ENCODE data around the gene POM121.
"Not testable (repeated sequence)": the region's sequence is repeated elsewhere in the genome, so short reads cannot be mapped to it uniquely, and the experiment has no call there.

Gene POM121

GRCh38 chr7:72953901-72954562 lies 29.1 kb downstream of the POM121 start:
- H3K4me3 ChIP-seq (ENCODE audit: low read depth, low read length) = peak overlapping the region; percentile 41
- not testable (repeated sequence) for H3K36me3 ChIP-seq (ENCODE audit: control insufficient read depth, insufficient read depth, low read length); H3K27me3 ChIP-seq (ENCODE audit: control insufficient read depth, insufficient read depth, low read length); H3K9ac ChIP-seq (ENCODE audit: low read depth, low read length); H3K9me3 ChIP-seq (ENCODE audit: control insufficient read depth, insufficient read depth, low read length); H3K4me1 ChIP-seq (ENCODE audit: control insufficient read depth, insufficient read depth, low read length)

DNA sequence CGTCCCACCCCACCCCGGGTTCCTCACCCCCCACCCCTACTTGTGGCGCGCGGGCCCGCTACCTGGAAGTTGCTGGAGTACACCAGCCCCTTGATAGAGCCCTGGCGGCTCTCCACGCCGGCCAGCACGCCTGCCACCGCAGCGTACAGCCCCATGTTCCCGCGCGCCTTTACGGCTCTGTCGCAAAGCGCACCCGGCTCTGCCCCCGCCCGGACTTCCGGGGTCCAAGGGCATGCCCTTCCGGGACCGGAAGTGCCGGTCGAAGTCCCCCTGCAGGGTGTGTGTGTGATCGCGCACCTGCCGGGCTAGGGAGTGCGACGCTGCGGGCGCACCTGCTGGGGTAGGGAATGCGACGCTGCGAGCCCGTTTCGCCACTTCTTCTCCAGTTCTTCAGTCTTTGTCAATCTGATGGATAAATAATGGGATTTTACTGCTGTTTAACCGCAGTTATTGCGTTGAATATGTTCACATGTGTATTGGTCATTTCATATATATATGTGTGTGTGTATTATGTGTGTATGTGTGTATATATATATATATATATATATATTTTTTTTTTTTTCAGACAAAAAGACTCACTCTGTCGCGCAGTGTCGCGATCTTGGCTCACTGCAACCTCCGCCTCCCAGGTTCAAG lies 29.8 kb downstream of the POM121 start:
- H3K9ac ChIP-seq (ENCODE audit: low read depth, low read length); H3K4me1 ChIP-seq (ENCODE audit: control insufficient read depth, insufficient read depth, low read length); H3K9me3 ChIP-seq (ENCODE audit: control insufficient read depth, insufficient read depth, low read length); H3K4me3 ChIP-seq (ENCODE audit: low read depth, low read length); H3K36me3 ChIP-seq (ENCODE audit: control insufficient read depth, insufficient read depth, low read length); H3K27me3 ChIP-seq (ENCODE audit: control insufficient read depth, insufficient read depth, low read length): not testable (repeated sequence)

DNA sequence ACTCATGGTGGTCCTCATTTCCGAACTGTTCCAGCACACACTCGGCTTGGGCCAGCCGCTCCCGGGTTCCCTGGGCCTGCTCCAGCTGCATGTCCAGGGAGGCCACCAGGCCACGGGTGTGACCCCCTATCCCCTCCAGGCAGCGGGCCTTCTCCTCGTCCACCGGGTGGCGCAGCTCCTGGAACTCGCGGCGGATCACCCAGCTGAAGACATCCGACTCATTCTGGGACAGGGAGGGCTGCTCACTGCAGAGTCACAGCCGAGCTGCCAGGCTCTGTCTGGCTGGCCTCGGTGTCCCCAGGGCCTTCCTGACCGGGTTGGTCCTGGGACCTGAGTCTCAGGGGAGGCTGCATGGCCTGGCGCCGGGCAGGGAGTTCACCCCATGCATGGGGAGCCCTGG lies 35.1 kb downstream of the POM121 start:
- H3K9me3 ChIP-seq (ENCODE audit: control insufficient read depth, insufficient read depth, low read length); H3K4me1 ChIP-seq (ENCODE audit: control insufficient read depth, insufficient read depth, low read length); H3K9ac ChIP-seq (ENCODE audit: low read depth, low read length); H3K27me3 ChIP-seq (ENCODE audit: control insufficient read depth, insufficient read depth, low read length); H3K36me3 ChIP-seq (ENCODE audit: control insufficient read depth, insufficient read depth, low read length); H3K4me3 ChIP-seq (ENCODE audit: low read depth, low read length): not testable (repeated sequence)

DNA sequence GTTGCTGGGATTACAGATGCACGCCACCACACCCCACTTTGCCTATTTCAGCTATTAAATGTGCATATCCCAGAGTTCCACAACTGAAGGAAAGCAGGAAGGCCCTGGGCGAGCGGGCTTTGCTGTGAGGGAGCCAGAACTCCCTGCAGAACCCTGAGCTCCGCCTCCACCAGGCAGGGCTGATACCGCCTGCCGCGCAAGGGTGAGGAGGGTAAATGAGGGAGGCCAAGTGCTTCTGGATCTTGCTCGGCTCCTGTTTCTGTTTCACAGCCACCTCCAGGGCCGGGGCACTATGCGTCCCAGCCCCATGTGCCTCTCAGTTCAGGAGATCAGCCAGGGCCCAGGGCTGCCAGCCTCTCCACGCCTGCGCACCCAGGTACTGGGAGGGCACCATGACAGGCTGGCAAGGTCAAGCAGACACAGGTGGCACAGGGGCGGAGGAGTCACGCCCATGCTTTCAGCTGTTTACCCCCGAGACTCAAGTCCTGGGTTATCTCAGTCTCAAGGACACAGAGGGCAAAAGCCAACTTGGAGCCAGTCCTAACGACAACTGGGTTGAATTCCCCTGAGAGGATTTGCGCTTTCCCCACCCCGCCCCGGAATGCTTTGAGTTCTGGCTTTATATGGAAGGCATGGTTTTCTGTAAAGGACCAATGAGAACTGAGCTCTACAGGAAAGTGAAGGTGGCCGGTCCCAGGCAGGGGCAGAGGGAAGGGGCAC lies 35.9 kb downstream of the POM121 start:
- not testable (repeated sequence) for H3K4me1 ChIP-seq (ENCODE audit: control insufficient read depth, insufficient read depth, low read length); H3K27me3 ChIP-seq (ENCODE audit: control insufficient read depth, insufficient read depth, low read length); H3K36me3 ChIP-seq (ENCODE audit: control insufficient read depth, insufficient read depth, low read length); H3K4me3 ChIP-seq (ENCODE audit: low read depth, low read length); H3K9me3 ChIP-seq (ENCODE audit: control insufficient read depth, insufficient read depth, low read length); H3K9ac ChIP-seq (ENCODE audit: low read depth, low read length)

DNA sequence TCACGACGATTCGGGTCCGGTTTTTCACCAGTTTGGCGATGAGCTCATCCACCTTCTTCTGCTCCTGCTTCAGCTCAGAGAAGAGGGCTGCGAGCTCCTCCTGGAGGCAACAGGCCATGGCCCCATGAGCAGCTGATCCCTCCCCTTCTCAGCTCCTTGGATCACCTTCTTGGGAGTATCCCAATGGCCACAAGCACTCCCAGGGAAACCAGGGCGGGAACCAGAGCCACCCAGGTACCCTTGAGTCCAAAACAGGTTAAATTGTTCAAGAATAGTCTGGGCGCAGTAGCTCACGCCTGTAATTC lies 36.4 kb downstream of the POM121 start:
- not testable (repeated sequence) for H3K9me3 ChIP-seq (ENCODE audit: control insufficient read depth, insufficient read depth, low read length); H3K27me3 ChIP-seq (ENCODE audit: control insufficient read depth, insufficient read depth, low read length); H3K4me1 ChIP-seq (ENCODE audit: control insufficient read depth, insufficient read depth, low read length); H3K9ac ChIP-seq (ENCODE audit: low read depth, low read length); H3K4me3 ChIP-seq (ENCODE audit: low read depth, low read length); H3K36me3 ChIP-seq (ENCODE audit: control insufficient read depth, insufficient read depth, low read length)

DNA sequence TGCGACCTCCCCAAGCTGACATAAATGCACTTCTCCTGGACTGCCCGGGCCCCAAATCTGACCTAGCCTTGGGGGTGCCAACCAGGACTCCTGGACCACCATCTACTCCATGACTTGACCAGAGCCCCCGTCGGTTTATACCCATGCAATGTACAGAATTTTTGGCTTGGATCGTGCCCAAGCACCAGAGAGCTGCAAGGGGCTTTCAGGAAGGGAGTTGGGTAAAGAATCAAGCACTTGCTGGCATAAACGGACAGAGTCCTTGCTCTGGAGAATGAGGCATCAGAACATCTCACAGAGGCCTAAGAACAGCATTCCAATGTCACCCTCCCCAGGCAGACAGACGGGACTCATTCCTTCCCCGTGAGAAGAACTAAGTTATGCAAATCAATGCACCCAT lies 38.2 kb downstream of the POM121 start:
- H3K9ac ChIP-seq (ENCODE audit: low read depth, low read length); H3K4me1 ChIP-seq (ENCODE audit: control insufficient read depth, insufficient read depth, low read length); H3K36me3 ChIP-seq (ENCODE audit: control insufficient read depth, insufficient read depth, low read length); H3K4me3 ChIP-seq (ENCODE audit: low read depth, low read length); H3K27me3 ChIP-seq (ENCODE audit: control insufficient read depth, insufficient read depth, low read length); H3K9me3 ChIP-seq (ENCODE audit: control insufficient read depth, insufficient read depth, low read length): not testable (repeated sequence)

- not testable (repeated sequence) for H3K27me3 ChIP-seq (ENCODE audit: control insufficient read depth, insufficient read depth, low read length); H3K4me1 ChIP-seq (ENCODE audit: control insufficient read depth, insufficient read depth, low read length); H3K36me3 ChIP-seq (ENCODE audit: control insufficient read depth, insufficient read depth, low read length); H3K9me3 ChIP-seq (ENCODE audit: control insufficient read depth, insufficient read depth, low read length); H3K9ac ChIP-seq (ENCODE audit: low read depth, low read length); H3K4me3 ChIP-seq (ENCODE audit: low read depth, low read length)
These were observed 40.5 kb downstream of the POM121 start for GRCh38 chr7:72965186-72965975.

DNA sequence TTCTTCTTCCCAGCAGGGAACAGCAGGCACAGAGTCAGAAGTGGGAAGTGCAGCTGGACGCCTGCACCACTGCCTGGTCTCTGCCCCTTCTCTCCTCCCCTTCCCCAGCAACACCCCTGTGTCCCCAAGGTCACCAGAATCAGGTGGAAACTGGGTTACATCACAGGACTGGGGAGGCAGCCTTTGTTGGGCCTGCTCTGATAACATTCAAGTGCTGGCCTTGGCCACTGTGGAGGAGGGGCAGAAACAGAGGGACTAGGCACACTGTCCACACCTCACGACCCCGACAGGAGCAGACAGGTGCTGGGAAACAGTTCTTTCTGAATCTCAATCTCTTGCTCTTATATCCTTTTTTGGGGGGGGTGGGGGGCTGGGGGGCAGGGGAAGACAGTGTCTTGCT lies 42.0 kb downstream of the POM121 start:
- H3K9ac ChIP-seq (ENCODE audit: low read depth, low read length); H3K27me3 ChIP-seq (ENCODE audit: control insufficient read depth, insufficient read depth, low read length); H3K9me3 ChIP-seq (ENCODE audit: control insufficient read depth, insufficient read depth, low read length); H3K36me3 ChIP-seq (ENCODE audit: control insufficient read depth, insufficient read depth, low read length); H3K4me3 ChIP-seq (ENCODE audit: low read depth, low read length); H3K4me1 ChIP-seq (ENCODE audit: control insufficient read depth, insufficient read depth, low read length): not testable (repeated sequence)

DNA sequence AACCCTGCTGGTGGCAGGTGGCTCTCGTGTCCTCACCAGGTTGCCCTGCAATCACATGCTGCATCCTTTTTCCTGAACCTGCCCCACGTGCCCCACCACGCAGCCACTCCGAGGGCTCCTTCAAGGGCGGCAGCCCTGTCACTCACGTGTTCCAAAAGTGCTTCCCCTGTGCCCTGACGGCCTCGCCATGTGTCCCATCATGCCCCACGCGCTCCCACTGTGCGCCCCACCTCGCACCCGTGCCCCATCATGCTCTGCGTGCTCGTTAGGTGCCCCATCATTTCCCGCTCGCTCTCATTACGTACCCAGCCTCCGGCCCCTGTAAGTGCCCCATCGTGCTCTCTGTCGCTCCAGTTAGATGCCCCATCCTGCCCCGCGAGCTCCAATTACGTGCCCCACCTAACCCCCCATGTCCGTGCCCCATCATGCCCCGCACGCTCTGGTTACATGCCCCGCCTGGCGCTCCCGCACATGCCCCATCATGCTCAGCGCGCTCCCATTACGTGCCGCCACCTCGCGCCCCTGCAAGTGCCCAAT lies 44.2 kb downstream of the POM121 start, which contains the start of gene TRIM74:
TRIM74 (minus strand) TSS at position 487 of the 537 bp plus-strand sequence. CDS start 3,309 bp downstream, outside the sequence.
- not testable (repeated sequence) for H3K27me3 ChIP-seq (ENCODE audit: control insufficient read depth, insufficient read depth, low read length); H3K4me3 ChIP-seq (ENCODE audit: low read depth, low read length); H3K9ac ChIP-seq (ENCODE audit: low read depth, low read length); H3K9me3 ChIP-seq (ENCODE audit: control insufficient read depth, insufficient read depth, low read length); H3K4me1 ChIP-seq (ENCODE audit: control insufficient read depth, insufficient read depth, low read length); H3K36me3 ChIP-seq (ENCODE audit: control insufficient read depth, insufficient read depth, low read length)

GRCh38 chr7:72969688-72970087 lies 44.8 kb downstream of the POM121 start:
- not testable (repeated sequence) for H3K9ac ChIP-seq (ENCODE audit: low read depth, low read length); H3K9me3 ChIP-seq (ENCODE audit: control insufficient read depth, insufficient read depth, low read length); H3K27me3 ChIP-seq (ENCODE audit: control insufficient read depth, insufficient read depth, low read length); H3K4me3 ChIP-seq (ENCODE audit: low read depth, low read length); H3K36me3 ChIP-seq (ENCODE audit: control insufficient read depth, insufficient read depth, low read length); H3K4me1 ChIP-seq (ENCODE audit: control insufficient read depth, insufficient read depth, low read length)

GRCh38 chr7:72971505-72971904 lies 46.6 kb downstream of the POM121 start:
- not testable (repeated sequence) for H3K36me3 ChIP-seq (ENCODE audit: control insufficient read depth, insufficient read depth, low read length); H3K4me3 ChIP-seq (ENCODE audit: low read depth, low read length); H3K4me1 ChIP-seq (ENCODE audit: control insufficient read depth, insufficient read depth, low read length); H3K9me3 ChIP-seq (ENCODE audit: control insufficient read depth, insufficient read depth, low read length); H3K27me3 ChIP-seq (ENCODE audit: control insufficient read depth, insufficient read depth, low read length); H3K9ac ChIP-seq (ENCODE audit: low read depth, low read length)

Measured in iPS-15b (cell line).